ENCODE measurements around the gene SHISAL2B.

DNA sequence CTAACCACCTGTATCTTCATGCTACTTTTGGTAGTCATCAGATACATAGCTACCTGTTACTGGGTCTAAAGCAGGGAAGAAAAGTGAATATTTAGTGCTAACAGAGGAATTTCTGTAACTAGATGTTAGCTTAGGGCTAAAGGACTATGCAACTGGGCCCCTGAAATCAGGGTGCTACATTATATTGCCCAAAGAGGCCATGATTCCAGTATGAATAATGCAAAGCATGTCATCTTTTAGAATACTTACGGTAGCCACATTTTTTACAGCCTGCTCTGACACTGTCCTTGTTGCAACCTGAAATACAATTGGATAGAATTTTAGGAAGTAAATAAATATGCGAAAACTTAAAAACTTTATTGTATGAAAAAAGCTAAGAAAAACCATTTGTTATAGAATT is 63.8 kb downstream of the SHISAL2B start:
- TF ChIP-seq POLR2A (IDR thresholded peaks at IDR 0.05) (no peak), EP300 (IDR thresholded peaks at IDR 0.05) (no peak), POLR2AphosphoS5 (IDR thresholded peaks at IDR 0.05) (no peak)
- TF ChIP-seq, protein P1, sequence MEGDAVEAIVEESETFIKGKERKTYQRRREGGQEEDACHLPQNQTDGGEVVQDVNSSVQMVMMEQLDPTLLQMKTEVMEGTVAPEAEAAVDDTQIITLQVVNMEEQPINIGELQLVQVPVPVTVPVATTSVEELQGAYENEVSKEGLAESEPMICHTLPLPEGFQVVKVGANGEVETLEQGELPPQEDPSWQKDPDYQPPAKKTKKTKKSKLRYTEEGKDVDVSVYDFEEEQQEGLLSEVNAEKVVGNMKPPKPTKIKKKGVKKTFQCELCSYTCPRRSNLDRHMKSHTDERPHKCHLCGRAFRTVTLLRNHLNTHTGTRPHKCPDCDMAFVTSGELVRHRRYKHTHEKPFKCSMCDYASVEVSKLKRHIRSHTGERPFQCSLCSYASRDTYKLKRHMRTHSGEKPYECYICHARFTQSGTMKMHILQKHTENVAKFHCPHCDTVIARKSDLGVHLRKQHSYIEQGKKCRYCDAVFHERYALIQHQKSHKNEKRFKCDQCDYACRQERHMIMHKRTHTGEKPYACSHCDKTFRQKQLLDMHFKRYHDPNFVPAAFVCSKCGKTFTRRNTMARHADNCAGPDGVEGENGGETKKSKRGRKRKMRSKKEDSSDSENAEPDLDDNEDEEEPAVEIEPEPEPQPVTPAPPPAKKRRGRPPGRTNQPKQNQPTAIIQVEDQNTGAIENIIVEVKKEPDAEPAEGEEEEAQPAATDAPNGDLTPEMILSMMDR (IDR thresholded peaks at IDR 0.05): no peak

All from suprapubic skin (tissue), 4 donors.